Fibroblast of lung (primary cell): ENCODE measurements around the gene NTN1. TPM values are rescaled to one million over a fixed set of nuclear protein-coding genes. Genes with fewer than 3 reads are reported as not detected.

ENCODE experiments used
- DNase-seq, 2 donors: peaks; one replicate each; pipeline versions ENCODE4 v3.0.0 to v3.0.0-alpha.2; 2010; ENCODE audit warnings: low read depth in 2 of 2
- H2AFZ ChIP-seq: 2 replicates; pipeline ENCODE4 v1.5.1; 2012; ENCODE audit warnings: low read length, control low read depth, inconsistent platforms
- H3K27ac ChIP-seq: 2 replicates; pipeline ENCODE4 v1.5.1; 2011; ENCODE audit warnings: low read length, control low read depth; ENCODE audit not compliant: insufficient read depth
- H3K27me3 ChIP-seq: 2 replicates; pipeline ENCODE4 v1.5.1; 2011; ENCODE audit warnings: mild to moderate bottlenecking, low read length; ENCODE audit not compliant: control insufficient read depth, insufficient read depth
- H3K36me3 ChIP-seq: 2 replicates; pipeline ENCODE4 v1.5.1; 2011; ENCODE audit warnings: low read length; ENCODE audit not compliant: control insufficient read depth, insufficient read depth
- H3K4me1 ChIP-seq: 2 replicates; pipeline ENCODE4 v1.5.1; 2011; ENCODE audit warnings: low read length; ENCODE audit not compliant: control insufficient read depth, insufficient read depth; ENCODE audit errors: extremely low read depth
- H3K4me2 ChIP-seq: 2 replicates; pipeline ENCODE4 v1.5.1; 2011; ENCODE audit warnings: low read length, control low read depth; ENCODE audit not compliant: insufficient read depth; ENCODE audit errors: extremely low read depth
- H3K4me3 ChIP-seq, 4 experiments: fragments of 200-600 bp in 1 of 4; sonication (generic) in 1 of 4; replicated peaks in 1 of 4; 2 replicates each; pipeline ENCODE4 v1.5.1; 2011 to 2016; ENCODE audit warnings: low read length in 4 of 4, low read depth in 3 of 4, mild to moderate bottlenecking in 3 of 4, control low read depth in 2 of 4, inconsistent platforms in 1 of 4, mixed read lengths in 1 of 4; ENCODE audit not compliant: insufficient read depth in 1 of 4; ENCODE audit errors: control extremely low read depth in 1 of 4
- H3K79me2 ChIP-seq: 2 replicates; pipeline ENCODE4 v1.5.1; 2012; ENCODE audit warnings: mild to moderate bottlenecking, low read length, inconsistent platforms; ENCODE audit not compliant: control insufficient read depth, insufficient read depth
- H3K9ac ChIP-seq: 2 replicates; pipeline ENCODE4 v1.5.1; 2011; ENCODE audit warnings: mild to moderate bottlenecking, low read length, control low read depth; ENCODE audit not compliant: insufficient read depth
- H3K9me3 ChIP-seq: 2 replicates; pipeline ENCODE4 v1.5.1; 2012; ENCODE audit warnings: low read depth, low read length; ENCODE audit not compliant: control insufficient read depth, insufficient read depth
- H4K20me1 ChIP-seq: 2 replicates; pipeline ENCODE4 v1.5.1; 2011; ENCODE audit warnings: low read length; ENCODE audit not compliant: control insufficient read depth, insufficient read depth; ENCODE audit errors: extremely low read depth
- CTCF ChIP-seq, 2 donors: IDR thresholded peaks in 1 of 2; conservative IDR thresholded peaks in 1 of 2; 1 replicate in 1 of 2; 2 replicates in 1 of 2; pipeline ENCODE4 v1.5.1; 2011 to 2012; ENCODE audit warnings: low read length in 2 of 2, control low read depth in 1 of 2, inconsistent platforms in 1 of 2, low read depth in 1 of 2, mild to moderate bottlenecking in 1 of 2
- EZH2 ChIP-seq: IDR thresholded peaks from 2 replicates; pipeline ENCODE4 v1.5.1; 2012; ENCODE audit warnings: low read length, control low read depth, mild to moderate bottlenecking; ENCODE audit errors: missing control alignments
- polyA plus RNA-seq, 2 donors: library from polyadenylated mRNA; depleted of rRNA in 1 of 2; stranded (reverse) in 1 of 2; unstranded in 1 of 2; fragments of >200 nt; gene quantifications; 2 replicates each; pipeline ENCODE4 v1.2.1, GENCODE V29; 2011 to 2012; ENCODE audit warnings: missing spikeins in 1 of 2
- total RNA-seq: library from RNA; depleted of rRNA; stranded (reverse); fragments of >200 nt; gene quantifications from 2 replicates; pipeline ENCODE4 v1.2.1, GENCODE V29; 2014

The NTN1 gene
- total and polyA plus RNA-seq, 2 donors (not counting 1 experiment from before 2014, with no cell fraction given): 0.17 to 3.1 TPM

GRCh38 chr17:9272501-9273200, 251.3 kb downstream of the NTN1 start:
- TF ChIP-seq CTCF (conservative IDR thresholded peaks at IDR 0.05 in 1 of 2, IDR thresholded peaks at IDR 0.05 in 1 of 2; ENCODE audit: low read depth in 1 of 2, low read length in 2 of 2): no peak
- peak overlapping the region; percentile 44 for H3K4me2 ChIP-seq
- no peak overlapping the region for H3K9ac ChIP-seq
- no peaks in the 10 kb centered on the region for H3K27me3 ChIP-seq
- no peaks in the 10 kb centered on the region for H4K20me1 ChIP-seq
- H3K36me3 ChIP-seq: no peaks in the 10 kb centered on the region
- H3K9me3 ChIP-seq: no peaks in the 10 kb centered on the region
- no peaks in the 10 kb centered on the region for H3K79me2 ChIP-seq
- DNase-seq: no peak
- no peak overlapping the region for H2AFZ ChIP-seq
- H3K4me3 ChIP-seq: no peak overlapping the region
- no peak overlapping the region for H3K27ac ChIP-seq
- no peaks in the 10 kb centered on the region for H3K4me1 ChIP-seq

- no peaks in the 10 kb centered on the region for H3K27me3 ChIP-seq
- H3K9me3 ChIP-seq: no peaks in the 10 kb centered on the region
- H3K4me1 ChIP-seq: no peaks in the 10 kb centered on the region
- no peaks in the 10 kb centered on the region for H3K79me2 ChIP-seq
- H3K36me3 ChIP-seq: no peaks in the 10 kb centered on the region
- DNase-seq: peak; percentile 51 to 59
- H4K20me1 ChIP-seq: no peaks in the 10 kb centered on the region
- no peak overlapping the region for H3K27ac ChIP-seq
- no peak overlapping the region for H3K9ac ChIP-seq
- H3K4me2 ChIP-seq: peak overlapping the region; percentile 4
- TF ChIP-seq EZH2: no peak
- no peak for TF ChIP-seq CTCF (conservative IDR thresholded peaks at IDR 0.05 in 1 of 2, IDR thresholded peaks at IDR 0.05 in 1 of 2; ENCODE audit: low read depth in 1 of 2, low read length in 2 of 2)
- H2AFZ ChIP-seq: no peak overlapping the region
- H3K4me3 ChIP-seq: no peak overlapping the region
These were observed 252.4 kb downstream of the NTN1 start for GRCh38 chr17:9273428-9274391.

GRCh38 chr17:9274973-9275372, 253.7 kb downstream of the NTN1 start:
- Histone ChIP-seq H3K4me2 (no peak overlapping the region), H3K9me3 (no peaks in the 10 kb centered on the region)
- DNase-seq: no peak

More at GRCh38 chr17:9274973-9275372, 253.7 kb downstream of the NTN1 start:
- no peaks in the 10 kb centered on the region for H3K27me3 ChIP-seq
- no peaks in the 10 kb centered on the region for H3K4me1 ChIP-seq
- H3K27ac ChIP-seq: no peak overlapping the region
- no peaks in the 10 kb centered on the region for H4K20me1 ChIP-seq
- H3K9ac ChIP-seq: no peak overlapping the region
- no peak overlapping the region for H3K4me3 ChIP-seq
- no peaks in the 10 kb centered on the region for H3K36me3 ChIP-seq
- TF ChIP-seq EZH2 (no peak), CTCF (conservative IDR thresholded peaks at IDR 0.05 in 1 of 2, IDR thresholded peaks at IDR 0.05 in 1 of 2; ENCODE audit: low read depth in 1 of 2, low read length in 2 of 2) (no peak)
- no peak overlapping the region for H2AFZ ChIP-seq
- no peaks in the 10 kb centered on the region for H3K79me2 ChIP-seq
